Measurements from ENCODE around the gene CARD6.

Gene CARD6

DNA sequence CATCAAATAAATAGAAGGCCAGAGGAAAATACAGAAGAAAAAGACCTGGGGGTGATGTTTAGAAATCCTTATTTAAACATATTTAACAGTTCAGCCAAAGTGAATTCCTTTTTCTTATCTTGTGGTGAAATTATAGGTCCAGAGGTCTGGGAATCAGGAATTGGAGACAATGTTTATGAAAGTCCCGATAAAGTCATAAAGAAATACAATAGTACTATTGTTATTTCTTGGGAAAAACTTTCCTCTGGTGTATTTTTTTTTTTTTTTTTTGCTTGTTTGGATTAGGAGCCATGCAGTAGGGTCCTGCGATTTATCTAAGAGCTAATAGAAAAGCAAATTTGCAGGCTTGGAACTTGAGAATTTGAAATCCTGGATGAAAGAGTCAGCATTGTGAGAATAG lies 68.6 kb downstream of the CARD6 start:
- Histone ChIP-seq H3K27me3 (ENCODE audit: control insufficient read depth, insufficient read depth, low read length) (no peaks in the 10 kb centered on the region), H3K36me3 (ENCODE audit: control insufficient read depth, insufficient read depth, low read length) (no peaks in the 10 kb centered on the region), H3K4me1 (ENCODE audit: control insufficient read depth, insufficient read depth, low read length) (no peaks in the 10 kb centered on the region; the same call in 1 of the 2 replicates), H3K27ac (ENCODE audit: low read length) (no peak overlapping the region), H3K4me3 (ENCODE audit: low read length) (no peak overlapping the region), H3K9me3 (ENCODE audit: control insufficient read depth, insufficient read depth, low read length) (no peaks in the 10 kb centered on the region)
- no peak for DNase-seq (ENCODE audit: low read depth, low spot score)
- no CpG with 5 or more reads among the region's 2 CpGs for WGBS (ENCODE audit: insufficient coverage, insufficient read length)
